ENCODE results near the gene CCDC97.
"Not testable (repeated sequence)": the region's sequence is repeated elsewhere in the genome, so short reads cannot be mapped to it uniquely, and the experiment has no call there.

The CCDC97 gene

DNA sequence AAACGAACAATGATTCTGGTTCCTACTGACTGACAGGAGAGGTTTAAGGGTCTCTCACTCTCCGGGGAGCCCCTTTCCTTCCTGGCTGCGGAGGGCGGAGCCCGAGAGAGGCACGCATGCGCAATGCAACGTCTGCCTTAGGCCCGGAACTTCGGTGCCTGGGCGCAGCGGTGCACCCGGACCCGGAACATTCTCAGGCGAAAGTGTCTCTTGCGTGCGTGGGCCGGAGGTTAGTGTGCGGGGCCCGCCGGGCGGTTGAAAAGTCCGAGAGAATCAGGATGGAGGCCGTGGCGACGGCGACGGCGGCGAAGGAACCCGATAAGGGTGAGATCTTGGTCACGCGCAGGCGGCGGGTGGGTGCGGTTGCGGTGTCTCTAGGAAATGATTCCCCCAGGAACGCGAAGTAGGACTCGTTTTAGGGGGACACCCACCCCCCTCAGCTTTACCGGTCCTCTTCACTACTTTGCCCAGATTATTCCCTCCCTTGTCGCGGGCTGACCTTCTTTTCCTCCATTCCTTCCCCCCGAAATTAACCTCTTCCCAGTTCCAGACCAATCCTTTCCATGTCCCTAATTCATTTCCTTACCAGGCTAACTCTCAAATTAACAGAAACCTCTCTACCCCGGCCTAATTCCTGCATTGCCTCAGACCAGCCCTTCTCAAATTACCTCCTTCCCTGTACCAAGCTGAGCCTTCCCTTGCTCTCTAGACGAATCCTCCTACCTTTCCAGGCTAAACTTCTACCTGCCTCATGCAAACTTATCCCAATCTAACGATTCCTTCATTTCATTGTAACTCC lies at the start of gene CCDC97:
CCDC97 (plus strand) TSS at position 140 of the 799 bp plus-strand sequence; CDS start at position 279, 139 bp downstream.
- DNase-seq (ENCODE audit: low spot score): peak; percentile 93

DNA sequence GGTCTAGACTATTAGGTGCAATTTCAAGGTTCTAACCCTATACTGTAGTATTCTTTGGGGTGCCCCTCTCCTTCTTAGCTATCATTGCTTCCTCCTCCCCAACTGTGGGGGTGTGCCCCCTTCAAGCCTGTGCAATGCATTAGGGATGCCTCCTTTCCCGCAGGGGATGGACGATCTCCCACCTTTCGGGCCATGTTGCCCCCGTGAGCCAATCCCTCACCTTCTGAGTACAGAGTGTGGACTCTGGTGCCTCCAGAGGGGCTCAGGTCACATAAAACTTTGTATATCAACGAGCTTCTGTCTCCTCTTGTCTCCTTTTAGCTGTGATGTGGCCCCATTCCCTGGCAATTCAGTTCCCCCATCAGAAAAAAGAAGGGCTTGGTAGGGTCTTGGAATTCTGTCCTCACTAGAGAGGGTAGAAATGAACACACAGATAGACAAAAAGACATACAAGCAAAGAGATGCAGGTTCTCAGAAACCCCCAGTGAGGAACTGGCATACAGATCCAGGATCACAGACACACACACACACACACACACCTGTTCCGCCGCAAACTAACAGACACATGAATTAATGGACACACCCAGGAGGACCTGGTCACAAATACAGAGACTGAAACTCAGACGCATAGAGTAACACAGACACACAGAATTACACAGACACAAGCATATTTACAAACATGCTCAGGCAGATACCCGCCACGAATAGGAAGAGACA lies 48.3 kb upstream of the CCDC97 start:
- DNase-seq (ENCODE audit: low spot score): no peak

DNA sequence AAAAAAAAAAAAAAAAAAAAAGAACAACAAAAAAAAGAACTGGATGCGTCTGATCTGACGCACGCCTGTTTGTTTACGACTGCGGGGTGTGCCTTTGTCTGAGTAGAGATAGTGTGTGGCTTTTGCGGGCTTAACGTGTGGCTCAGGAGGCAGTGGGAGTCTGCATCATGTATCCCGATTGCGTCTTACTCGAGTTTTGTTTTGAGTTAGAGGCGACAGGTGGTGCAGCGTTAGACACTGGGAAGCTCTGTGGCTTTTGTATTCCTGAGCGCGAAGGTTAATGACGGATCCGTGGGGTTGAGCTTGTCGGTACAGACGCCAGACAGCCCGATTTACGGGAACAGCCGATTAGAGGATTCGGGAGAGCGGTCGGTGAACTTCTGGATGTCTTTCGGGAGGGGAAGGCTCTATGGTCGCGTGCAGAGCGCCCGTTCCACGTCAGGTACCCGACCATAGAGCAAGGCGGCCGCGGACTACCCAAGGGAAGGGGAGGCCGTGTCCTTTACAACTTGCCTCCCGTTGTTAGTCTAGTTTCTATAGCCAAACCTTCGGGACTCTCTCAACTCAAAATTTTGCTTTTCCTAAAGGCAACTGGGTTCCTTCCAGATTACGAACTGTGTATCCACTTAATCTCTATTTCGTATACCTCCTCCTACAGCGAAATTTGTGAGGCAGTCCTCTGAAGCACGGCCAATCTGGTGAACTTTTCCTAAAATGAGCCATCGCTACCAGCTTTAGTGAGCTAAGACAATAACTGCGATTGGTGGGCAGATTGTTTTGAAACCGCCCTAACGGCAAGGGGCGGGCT lies 46.7 kb upstream of the CCDC97 start:
- DNase-seq (ENCODE audit: low spot score): peak; percentile 27

DNA sequence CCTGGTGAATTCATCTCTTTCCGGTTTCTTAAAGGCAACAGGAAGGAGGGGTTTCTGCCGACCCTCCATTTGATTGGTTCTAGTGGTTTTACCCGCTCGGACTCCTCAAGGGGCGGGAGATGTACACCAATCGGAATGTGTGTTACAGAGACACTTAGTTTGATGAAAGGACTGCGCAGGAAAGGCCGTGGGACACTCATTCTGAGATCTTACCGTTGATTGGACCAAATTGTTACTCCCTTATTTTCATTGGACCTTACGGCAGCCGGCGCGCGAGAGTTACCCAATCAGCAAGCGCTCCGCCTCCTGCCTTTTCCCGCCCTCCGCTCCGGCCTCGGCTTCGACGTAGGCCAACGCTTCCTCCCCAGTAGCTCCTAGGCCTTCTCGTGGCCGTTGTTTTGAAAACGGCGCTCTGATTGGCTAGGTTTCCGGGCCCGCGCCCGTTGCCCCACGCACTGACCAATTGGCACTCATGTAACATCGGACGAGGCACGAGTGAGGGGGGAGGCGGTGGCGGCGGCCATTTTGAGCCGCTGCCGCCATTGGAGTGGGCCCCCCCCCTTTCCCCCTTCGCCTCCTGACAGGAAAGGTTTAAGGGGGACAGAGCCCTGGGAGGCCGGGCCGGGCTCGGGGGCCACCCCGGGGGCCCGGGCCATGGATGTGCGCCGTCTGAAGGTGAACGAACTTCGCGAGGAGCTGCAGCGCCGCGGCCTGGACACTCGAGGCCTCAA lies 46.0 kb upstream of the CCDC97 start, which contains the start of gene HNRNPUL1:
HNRNPUL1 (plus strand) TSS at position 523 of the 731 bp plus-strand sequence; CDS start at position 655, 132 bp downstream.
- peak; percentile 98 for DNase-seq (ENCODE audit: low spot score)

DNA sequence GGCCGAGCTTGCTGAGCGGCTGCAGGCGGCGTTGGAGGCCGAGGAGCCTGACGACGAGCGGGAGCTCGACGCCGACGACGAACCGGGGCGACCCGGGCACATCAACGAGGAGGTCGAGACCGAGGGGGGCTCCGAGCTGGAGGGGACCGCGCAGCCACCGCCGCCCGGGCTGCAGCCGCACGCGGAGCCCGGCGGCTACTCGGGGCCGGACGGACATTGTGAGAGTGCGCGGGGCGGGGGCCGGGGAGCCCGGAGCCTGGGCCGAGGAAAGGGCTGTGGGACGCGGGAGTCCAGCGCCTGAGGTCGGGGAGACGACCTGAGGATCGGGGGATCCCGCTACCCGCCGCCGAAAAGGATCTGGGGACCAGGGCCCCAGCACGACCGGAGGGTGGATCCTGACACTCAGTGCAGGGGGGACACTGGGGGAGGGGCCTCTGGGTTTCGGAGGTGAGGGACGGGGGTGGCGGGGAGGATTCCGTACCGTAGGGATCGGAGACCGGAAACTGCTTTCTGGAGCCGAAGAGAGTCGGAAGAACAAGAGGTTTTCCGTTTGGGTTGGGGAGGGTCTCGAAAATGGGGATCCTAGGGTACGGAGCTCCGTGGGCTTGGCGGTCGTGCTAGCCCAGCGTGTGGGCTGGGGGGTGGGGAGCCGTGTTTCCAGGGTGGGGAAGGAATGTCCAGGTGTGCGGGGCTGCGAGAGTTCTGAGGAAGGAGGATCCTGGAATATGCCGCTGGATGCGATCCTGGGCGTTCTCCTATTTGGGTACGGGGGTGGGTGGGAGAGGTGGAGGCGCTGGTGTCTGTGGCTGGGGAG lies 45.2 kb upstream of the CCDC97 start:
- peak; percentile 61 for DNase-seq (ENCODE audit: low spot score)

DNA sequence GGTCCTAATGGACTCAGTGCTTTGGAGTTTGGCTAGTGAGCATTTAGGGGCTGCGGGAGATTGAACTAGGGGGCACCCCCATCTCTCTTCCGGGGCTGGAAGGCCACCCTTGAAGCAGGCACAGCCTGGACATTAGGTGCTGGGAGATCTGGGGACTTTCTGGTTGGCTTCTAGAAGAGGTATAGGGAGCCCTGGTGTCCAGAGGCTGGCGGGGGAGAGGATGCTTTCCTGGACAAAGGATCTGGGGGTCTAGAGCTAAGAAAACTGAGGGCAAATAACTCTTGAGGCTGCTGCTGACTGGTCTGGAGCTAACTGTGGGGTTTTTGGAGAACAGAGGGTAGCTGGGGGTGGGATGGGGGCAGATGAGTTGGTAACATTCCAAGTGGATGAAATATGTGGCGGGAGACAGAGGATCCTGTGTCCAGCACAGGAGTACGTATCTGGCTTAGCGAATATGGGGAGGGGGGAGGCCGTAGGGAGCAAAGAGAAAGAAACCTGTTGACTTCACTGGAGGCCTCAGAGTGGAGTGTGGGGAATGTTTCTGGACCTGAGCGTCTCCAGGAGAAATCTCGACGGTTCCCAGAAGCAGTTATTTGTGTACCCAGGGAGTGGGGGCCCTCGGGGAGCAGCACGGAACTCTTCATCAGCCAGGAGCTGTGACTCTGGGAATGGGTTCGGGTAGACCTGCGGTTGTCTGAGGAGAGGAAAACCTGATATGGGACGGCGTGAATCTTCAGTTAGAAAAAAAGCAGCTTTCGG lies 44.4 kb upstream of the CCDC97 start:
- DNase-seq (ENCODE audit: low spot score): peak; percentile 39

DNA sequence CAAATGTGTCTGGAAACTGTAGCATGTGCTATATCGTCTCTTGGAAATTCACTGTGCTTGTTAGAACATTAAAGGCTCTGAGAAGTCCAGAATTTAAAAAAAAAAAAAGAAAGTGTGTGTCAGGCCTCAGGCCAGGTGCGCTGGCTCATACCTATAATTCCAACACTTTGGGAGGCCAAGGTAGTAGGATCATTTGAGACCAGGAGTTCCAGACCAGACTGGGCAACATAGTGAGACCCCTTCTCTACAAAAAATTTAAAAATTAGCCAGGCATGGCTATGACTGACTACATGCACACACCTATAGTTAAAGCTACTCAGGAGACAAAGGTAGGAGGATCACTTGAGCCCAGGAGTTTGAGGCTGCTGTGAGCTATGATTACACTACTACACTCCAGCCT lies 40.9 kb upstream of the CCDC97 start:
- DNase-seq (ENCODE audit: low spot score): no peak

DNA sequence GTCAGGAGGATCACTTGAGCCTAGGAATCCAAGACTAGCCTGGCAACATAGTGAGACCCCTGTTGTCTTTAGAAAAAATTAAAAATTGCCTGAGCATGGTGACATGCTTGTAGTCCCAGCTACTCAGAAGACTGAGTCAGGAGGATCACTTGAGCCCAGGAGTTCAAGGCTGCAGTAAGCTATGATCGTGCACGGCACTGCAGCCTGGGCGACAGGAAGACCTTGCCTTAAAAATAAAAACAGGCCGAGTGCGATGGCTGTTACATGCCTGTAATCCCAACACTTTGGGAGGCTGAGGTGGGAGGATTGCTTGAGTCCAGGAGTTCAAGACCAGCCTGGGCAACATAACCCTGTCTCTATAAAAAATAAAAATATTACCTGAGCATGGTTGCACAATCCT lies 40.4 kb upstream of the CCDC97 start:
- DNase-seq (ENCODE audit: low spot score): no peak

DNA sequence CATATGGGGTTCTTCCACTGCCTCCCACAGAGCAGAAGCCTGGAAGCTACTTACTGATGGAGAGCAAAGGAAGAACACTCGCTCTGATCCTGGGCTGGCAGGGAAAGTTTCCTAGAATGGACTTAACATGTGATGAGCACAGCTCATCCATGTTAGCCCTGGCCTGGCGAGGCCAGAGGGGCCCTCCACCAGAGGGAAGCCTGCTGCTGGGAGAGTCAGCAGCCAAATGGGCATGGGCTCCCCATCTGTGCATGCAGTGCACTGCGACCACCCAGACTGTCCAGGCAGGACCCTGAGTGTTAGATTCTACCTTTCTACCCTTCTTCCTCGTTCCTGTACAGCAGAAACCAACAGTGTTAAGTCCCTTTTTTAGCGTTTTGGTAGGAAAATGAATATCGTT lies 36.9 kb upstream of the CCDC97 start:
- DNase-seq (ENCODE audit: low spot score): no peak

DNA sequence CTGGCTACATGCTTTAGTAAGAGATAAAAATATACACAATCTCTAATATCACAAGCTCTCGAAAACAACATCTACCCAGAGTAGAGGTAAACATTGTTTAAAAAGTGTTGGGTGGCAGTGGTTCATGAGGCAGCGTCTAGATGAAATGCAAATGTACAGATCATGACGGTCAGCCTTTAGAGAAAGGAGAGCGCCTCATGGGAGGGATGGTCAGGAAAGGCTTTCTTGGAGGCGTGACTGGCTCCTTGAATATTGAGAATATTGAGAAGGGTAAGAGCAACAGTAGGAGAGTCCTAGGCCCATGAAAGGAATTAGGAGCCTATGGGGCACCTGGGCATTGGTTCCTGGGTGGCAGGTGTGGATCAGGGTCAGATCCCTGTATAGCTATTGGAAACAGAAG lies 35.2 kb upstream of the CCDC97 start:
- DNase-seq (ENCODE audit: low spot score): no peak

DNA sequence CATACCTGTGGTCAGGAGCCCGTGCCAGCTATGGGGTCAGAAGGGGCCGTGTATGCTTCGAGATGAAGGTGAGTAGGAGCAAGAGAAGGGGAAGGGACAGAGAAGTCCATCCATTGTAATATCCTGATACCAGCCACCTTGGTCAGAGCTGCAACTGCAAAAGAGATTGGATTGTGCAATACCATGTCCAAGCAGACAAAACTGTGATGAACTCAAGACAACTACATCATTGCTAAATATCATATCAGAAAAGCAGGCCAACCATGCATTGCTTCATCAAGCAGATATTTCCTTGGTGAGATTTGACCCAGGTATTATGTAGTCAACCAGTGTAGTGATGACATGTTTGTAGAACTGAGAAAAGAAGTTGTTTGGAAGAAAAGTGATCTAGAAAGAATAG lies 33.7 kb upstream of the CCDC97 start:
- DNase-seq (ENCODE audit: low spot score): no peak

DNA sequence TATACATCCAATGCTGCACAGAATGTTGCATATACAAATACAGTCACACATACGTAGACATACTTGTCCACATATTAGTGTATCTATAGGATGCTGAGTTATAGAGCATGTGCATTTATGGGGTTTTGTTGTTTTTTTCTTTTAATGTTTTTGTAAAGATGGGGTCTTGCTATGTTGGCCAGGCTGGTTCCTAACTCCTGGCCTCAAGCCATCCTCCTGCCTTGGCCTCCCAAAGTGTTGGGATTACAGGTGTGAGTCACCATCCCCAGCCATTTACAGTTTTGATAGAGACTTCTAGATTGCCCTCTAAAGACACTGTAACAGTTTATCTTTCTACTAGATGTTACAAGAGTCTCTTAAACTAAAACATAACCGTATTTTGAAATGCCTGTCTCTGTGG lies 31.5 kb upstream of the CCDC97 start:
- no peak for DNase-seq (ENCODE audit: low spot score)

DNA sequence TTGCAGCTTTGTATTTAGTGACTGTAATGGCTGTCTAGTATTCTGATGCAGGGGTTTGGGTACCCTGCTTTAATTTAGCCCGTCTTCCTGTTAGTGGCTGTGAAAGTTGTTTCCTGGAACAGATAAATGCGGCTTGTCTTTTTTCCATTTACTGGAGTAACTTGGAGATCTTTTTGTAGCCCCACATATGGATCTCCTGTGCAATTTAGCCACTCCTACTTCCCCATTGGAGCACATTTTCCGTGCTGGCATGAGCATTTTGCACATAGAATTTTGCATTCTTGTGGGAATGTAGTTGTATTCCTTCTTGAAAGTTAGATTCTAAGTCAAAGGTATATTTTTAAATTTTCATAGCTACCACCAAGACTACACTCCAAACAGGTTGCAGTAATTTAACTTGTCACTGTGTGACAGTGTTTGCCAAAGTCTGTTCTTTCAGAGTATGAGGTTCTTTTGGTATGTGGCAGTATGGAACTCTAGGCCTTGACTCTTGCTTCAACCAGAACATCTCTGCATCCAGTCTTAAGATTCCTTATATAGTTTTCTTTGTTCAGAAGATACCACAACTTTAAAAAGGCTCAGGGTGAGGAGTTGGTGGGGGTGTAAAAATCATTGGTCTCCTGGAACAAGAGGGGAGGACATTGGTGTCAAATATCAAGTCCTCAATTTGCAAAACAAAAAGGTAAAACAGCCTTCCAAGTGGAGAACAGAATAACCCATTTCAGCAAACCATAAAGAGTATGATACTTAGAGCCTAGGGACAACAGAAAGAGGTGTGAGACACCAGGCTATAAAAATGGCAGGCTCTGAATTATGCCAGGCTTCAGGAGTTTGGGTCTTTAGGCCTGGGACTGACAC lies 21.1 kb upstream of the CCDC97 start:
- DNase-seq (ENCODE audit: low spot score): no peak

DNA sequence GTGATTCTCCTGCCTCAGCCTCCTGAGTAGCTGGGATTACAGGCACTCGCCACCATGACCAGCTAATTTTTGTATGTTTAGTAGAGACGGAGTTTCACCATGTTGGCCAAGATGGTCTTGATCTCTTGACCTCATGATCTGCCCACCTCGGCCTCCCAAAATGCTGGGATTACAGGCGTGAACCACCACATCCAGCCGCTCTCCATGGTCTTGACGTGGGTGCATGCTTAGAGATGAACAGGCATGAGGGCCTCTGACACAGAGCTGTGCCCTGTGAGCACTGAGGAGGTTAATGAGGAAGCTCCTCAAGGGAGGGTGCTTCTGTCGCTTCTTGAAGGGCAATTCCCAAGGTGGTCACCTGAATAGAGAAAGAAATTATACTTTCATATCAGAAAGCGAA lies 20.2 kb upstream of the CCDC97 start:
- DNase-seq (ENCODE audit: low spot score): not testable (repeated sequence)

DNA sequence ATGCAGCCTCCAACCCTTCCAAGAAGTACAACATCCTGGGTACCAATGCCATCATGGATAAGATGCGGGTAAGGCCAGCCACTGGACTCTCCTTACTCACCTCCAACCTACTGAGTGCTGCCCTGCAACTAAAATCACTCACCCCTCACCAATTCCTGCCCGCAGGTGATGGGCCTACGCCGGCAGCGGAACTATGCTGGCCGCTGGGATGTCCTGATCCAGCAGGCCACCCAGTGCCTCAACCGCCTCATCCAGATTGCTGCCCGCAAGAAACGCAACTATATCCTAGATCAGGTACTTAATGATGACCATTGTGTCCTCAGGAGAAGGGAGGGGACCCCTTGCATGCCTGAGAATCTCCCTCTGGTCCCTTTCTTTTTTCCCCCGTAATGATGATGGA lies 15.6 kb upstream of the CCDC97 start:
- DNase-seq (ENCODE audit: low spot score): no peak

DNA sequence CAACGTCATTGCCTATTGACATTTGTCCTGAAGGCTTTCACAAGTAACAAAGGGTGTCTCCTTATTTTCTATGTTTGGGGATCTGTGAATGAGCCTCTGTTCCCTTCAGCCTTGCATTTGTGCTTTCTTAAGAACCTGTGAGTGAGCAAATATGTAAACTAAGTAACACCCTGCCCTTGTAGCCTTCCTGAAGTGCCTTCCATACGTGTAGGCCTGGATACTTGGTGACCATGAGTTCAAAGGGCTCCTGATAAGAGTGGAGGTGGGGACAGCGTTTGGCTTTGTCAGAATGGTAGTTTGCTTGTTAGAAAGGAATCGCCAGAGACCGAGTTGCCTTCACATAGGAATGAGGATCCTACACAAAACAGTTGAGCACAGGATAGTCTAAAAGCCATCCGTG lies 14.5 kb upstream of the CCDC97 start:
- DNase-seq (ENCODE audit: low spot score): no peak

DNA sequence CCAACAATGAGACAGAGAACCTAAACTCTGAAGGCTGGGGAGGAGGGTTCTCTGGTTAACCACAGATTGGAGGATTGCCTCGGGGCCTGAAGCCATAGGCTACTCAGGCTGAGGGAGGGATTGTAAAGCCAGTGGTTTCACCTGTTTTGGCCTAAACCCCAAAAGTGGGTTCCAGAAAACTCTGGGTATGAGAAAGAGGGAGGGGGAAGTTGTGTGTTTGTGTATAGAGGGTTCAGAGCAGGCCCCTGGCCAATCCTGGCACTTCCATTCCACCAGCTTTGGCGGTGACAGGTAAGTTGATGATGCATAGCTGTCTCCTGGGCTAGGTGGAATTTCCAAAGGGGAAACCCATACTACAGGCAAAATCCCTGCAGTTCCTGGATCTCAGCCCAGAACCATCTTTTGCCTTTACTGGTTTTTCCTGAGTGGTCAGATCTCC lies 13.5 kb upstream of the CCDC97 start:
- no peak for DNase-seq (ENCODE audit: low spot score)

DNA sequence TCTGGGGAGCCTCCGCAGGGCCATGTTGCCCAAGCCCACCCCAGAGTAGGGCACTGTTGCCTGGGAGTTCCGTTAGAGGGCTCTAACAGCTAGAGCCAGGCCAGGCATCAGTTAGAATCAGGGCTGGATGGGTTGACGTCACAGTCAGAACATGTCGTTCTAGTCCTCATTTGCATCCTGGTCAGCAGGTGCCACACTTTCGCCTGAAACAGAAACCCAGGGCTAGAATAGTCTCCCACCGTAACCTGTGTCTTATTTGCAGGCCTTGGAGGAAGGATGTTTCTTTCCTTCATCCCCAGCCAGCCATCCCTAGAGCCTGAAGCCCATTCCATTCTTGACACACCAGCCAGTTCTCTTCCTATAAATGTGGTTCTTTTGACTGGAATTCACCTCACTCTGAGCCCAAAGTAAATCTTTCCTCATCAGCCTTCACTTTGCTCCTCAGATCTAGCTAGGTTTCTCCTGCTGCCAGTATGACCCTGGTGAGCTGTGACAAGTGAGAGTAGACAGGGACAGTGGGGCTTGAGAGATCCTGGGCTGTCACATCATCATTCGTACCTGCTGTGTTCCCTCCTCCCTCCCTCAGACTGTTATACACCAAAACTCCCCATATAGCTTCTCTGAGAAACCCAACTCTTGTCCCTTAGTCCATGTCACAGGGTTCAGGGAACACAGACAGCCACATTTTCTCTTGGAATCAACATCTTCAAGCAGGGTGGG lies 12.2 kb upstream of the CCDC97 start:
- no peak for DNase-seq (ENCODE audit: low spot score)
